ENCODE data around the gene LCN1. TPM values are rescaled to one million over a fixed set of nuclear protein-coding genes. Genes with fewer than 3 reads are reported as not detected.

The LCN1 gene
- total RNA-seq, 2 experiments from 2014 or later, result not detected

DNA sequence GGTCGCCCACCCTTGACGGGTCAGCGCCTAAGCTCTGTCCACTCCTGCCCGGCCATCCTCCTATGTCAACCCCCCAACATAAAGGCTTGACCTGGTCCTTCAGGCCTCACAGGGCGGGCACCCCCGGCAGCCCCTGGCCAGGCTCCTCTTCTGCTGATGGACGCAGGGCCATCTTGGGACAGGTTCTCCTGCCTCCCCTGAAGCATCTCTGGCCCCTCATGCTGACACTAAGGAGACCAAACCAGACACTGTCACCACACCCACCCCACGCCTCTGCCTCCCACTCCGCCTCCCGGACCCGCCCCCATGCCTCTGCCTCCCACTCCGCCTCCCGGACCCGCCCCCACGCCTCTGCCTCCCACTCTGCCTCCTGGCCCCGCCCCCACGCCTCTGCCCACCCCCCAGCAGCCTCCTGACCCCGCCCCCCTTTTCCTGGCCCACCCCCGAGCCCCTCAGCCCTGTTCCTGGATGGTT is 31.5 kb downstream of the LCN1 start:
- Histone ChIP-seq H3K4me2 (ENCODE audit: low read length) (no peak overlapping the region), H3K27ac (ENCODE audit: low read depth, low read length, poor library complexity, severe bottlenecking) (no peak overlapping the region), H2AFZ (ENCODE audit: low read length) (no peak overlapping the region), H4K20me1 (ENCODE audit: insufficient read depth, low read length) (no peaks in the 10 kb centered on the region), H3K36me3 (ENCODE audit: insufficient read depth, low read length) (no peaks in the 10 kb centered on the region), H3K4me1 (ENCODE audit: insufficient read depth, low read length, poor library complexity, severe bottlenecking) (no peaks in the 10 kb centered on the region), H3K4me3 (ENCODE audit: low read depth, low read length, poor library complexity, severe bottlenecking) (no peak overlapping the region), H3K9me3 (ENCODE audit: low read length) (no peaks in the 10 kb centered on the region), H3K79me2 (ENCODE audit: insufficient read depth, low read depth, low read length) (no peaks in the 10 kb centered on the region), H3K9me2 (ENCODE audit: insufficient read depth, low read length) (no peaks in the 10 kb centered on the region)
- POLR2A ChIA-PET, result no interaction called here
- CTCF ChIA-PET (ENCODE audit: unreplicated experiment), result no interaction called here
- no TSS peak for BruUV-seq (replicated peaks)
- intact Hi-C loops (cut with micrococcal nuclease; ENCODE audit: unreplicated experiment), result no loop called here
- TF ChIP-seq, protein P1, sequence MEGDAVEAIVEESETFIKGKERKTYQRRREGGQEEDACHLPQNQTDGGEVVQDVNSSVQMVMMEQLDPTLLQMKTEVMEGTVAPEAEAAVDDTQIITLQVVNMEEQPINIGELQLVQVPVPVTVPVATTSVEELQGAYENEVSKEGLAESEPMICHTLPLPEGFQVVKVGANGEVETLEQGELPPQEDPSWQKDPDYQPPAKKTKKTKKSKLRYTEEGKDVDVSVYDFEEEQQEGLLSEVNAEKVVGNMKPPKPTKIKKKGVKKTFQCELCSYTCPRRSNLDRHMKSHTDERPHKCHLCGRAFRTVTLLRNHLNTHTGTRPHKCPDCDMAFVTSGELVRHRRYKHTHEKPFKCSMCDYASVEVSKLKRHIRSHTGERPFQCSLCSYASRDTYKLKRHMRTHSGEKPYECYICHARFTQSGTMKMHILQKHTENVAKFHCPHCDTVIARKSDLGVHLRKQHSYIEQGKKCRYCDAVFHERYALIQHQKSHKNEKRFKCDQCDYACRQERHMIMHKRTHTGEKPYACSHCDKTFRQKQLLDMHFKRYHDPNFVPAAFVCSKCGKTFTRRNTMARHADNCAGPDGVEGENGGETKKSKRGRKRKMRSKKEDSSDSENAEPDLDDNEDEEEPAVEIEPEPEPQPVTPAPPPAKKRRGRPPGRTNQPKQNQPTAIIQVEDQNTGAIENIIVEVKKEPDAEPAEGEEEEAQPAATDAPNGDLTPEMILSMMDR (conservative IDR thresholded peaks at IDR 0.05; ENCODE audit: low read length), result no peak
- TF ChIP-seq EZH2phosphoT487 (IDR thresholded peaks at IDR 0.05; ENCODE audit: borderline replicate concordance, low read depth, low read length), result no peak
- DNase-seq (ENCODE audit: low spot score), result no peak

DNA sequence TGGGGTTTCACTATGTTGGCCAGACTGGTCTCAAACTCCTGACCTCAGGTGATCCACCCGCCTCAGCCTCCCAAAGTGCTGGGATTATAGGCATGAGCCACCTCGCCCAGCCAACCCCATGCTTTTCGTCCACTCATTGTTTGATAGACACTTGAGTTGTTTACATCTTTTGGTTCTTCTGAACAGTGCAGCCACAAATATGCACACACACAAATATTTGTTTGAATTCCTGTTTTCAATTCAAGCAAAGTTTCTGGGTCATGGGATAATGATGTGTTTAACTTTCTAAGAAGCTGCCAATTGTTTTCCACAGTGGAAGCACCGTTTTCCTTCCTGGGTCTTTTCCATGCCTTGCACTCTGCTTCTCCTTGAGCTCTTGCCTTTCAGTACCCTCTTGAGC is 33.5 kb downstream of the LCN1 start:
- Histone ChIP-seq H2AFZ (ENCODE audit: low read length) (no peak overlapping the region), H3K4me3 (ENCODE audit: low read depth, low read length, poor library complexity, severe bottlenecking) (no peak overlapping the region), H4K20me1 (ENCODE audit: insufficient read depth, low read length) (no peaks in the 10 kb centered on the region), H3K4me1 (ENCODE audit: insufficient read depth, low read length, poor library complexity, severe bottlenecking) (no peaks in the 10 kb centered on the region), H3K9me3 (ENCODE audit: low read length) (no peaks in the 10 kb centered on the region), H3K79me2 (ENCODE audit: insufficient read depth, low read depth, low read length) (no peaks in the 10 kb centered on the region), H3K36me3 (ENCODE audit: insufficient read depth, low read length) (no peaks in the 10 kb centered on the region), H3K27ac (ENCODE audit: low read depth, low read length, poor library complexity, severe bottlenecking) (no peak overlapping the region), H3K4me2 (ENCODE audit: low read length) (no peak overlapping the region), H3K9me2 (ENCODE audit: insufficient read depth, low read length) (no peaks in the 10 kb centered on the region)
- POLR2A ChIA-PET, result no interaction called here
- TF ChIP-seq, protein P1 (conservative IDR thresholded peaks at IDR 0.05; ENCODE audit: low read length), result no peak
- no peak for TF ChIP-seq EZH2phosphoT487 (IDR thresholded peaks at IDR 0.05; ENCODE audit: borderline replicate concordance, low read depth, low read length)
- no peak for DNase-seq (ENCODE audit: low spot score)
- CTCF ChIA-PET (ENCODE audit: unreplicated experiment), result no interaction called here
- intact Hi-C loops (cut with micrococcal nuclease; ENCODE audit: unreplicated experiment), result no loop called here
- BruUV-seq (replicated peaks), result no TSS peak

DNA sequence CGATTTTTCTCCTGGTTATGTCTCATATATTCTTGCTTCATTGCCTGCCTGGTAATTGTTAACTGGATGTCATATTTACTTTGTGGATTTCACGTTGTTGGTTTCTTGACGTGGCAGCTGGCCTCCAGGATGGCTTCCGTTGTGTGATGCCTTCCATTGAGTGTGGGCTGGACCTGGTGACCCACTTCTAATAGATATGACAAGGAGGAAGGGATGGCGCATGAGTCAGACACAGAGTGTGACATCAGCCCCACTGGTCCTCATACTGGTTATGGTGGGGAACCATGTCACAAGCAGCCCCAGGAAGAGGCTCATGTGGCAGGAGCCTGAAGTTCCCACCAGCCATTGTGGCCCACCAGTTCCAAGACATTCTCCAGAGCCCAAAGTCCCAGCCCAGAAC is 34.0 kb downstream of the LCN1 start:
- H3K9me3 ChIP-seq (ENCODE audit: low read length), result no peaks in the 10 kb centered on the region
- H3K36me3 ChIP-seq (ENCODE audit: insufficient read depth, low read length), result no peaks in the 10 kb centered on the region
- no TSS peak for BruUV-seq (replicated peaks)
- no peaks in the 10 kb centered on the region for H3K9me2 ChIP-seq (ENCODE audit: insufficient read depth, low read length)
- H3K4me1 ChIP-seq (ENCODE audit: insufficient read depth, low read length, poor library complexity, severe bottlenecking), result no peaks in the 10 kb centered on the region
- H3K4me2 ChIP-seq (ENCODE audit: low read length), result no peak overlapping the region
- H4K20me1 ChIP-seq (ENCODE audit: insufficient read depth, low read length), result no peaks in the 10 kb centered on the region
- TF ChIP-seq EZH2phosphoT487 (IDR thresholded peaks at IDR 0.05; ENCODE audit: borderline replicate concordance, low read depth, low read length), result no peak
- TF ChIP-seq, protein P1 (conservative IDR thresholded peaks at IDR 0.05; ENCODE audit: low read length), result no peak
- intact Hi-C loops (cut with micrococcal nuclease; ENCODE audit: unreplicated experiment), result no loop called here
- H2AFZ ChIP-seq (ENCODE audit: low read length), result no peak overlapping the region
- ChIA-PET CTCF (ENCODE audit: unreplicated experiment) (no interaction called here), POLR2A (no interaction called here)
- H3K27ac ChIP-seq (ENCODE audit: low read depth, low read length, poor library complexity, severe bottlenecking), result no peak overlapping the region
- H3K79me2 ChIP-seq (ENCODE audit: insufficient read depth, low read depth, low read length), result no peaks in the 10 kb centered on the region
- no peak overlapping the region for H3K4me3 ChIP-seq (ENCODE audit: low read depth, low read length, poor library complexity, severe bottlenecking)
- DNase-seq (ENCODE audit: low spot score), result no peak
